GM23338 (cell line): ENCODE measurements around the gene ANO1. TPM values are rescaled to one million over a fixed set of nuclear protein-coding genes. Genes with fewer than 3 reads are reported as not detected.
"Not testable (repeated sequence)": the region's sequence is repeated elsewhere in the genome, so short reads cannot be mapped to it uniquely, and the experiment has no call there.

Source experiments
- ATAC-seq: fragments of 200-7000 bp; cut with Tn5 transposase; 3 replicates; pipeline ENCODE4 v1.9.1; 2020
- DNase-seq: peaks from one replicate; pipeline ENCODE4 v3.0.0-alpha.2; 2015; ENCODE audit warnings: low spot score
- H2AFZ ChIP-seq: fragments of 200-600 bp; sonication (generic); 2 replicates; pipeline ENCODE4 v1.8.0; 2016; ENCODE audit warnings: antibody characterized with exemption, mild to moderate bottlenecking, moderate library complexity
- H3F3A ChIP-seq: fragments of 200-600 bp; sonication (generic); replicated peaks from 2 replicates; pipeline ENCODE4 v1.8.0; 2017; ENCODE audit warnings: antibody characterized with exemption, mixed run types, low read depth
- H3K27ac ChIP-seq: fragments of 200-600 bp; sonication (generic); 2 replicates; pipeline ENCODE4 v1.6.1; 2016; ENCODE audit warnings: low read depth
- H3K27me3 ChIP-seq: fragments of 200-600 bp; sonication (generic); 2 replicates; pipeline ENCODE4 v1.8.0; 2016; ENCODE audit warnings: mild to moderate bottlenecking, mixed run types, moderate library complexity; ENCODE audit not compliant: insufficient read depth
- H3K36me3 ChIP-seq: fragments of 200-600 bp; sonication (generic); 2 replicates; pipeline ENCODE4 v1.8.0; 2016; ENCODE audit warnings: mild to moderate bottlenecking; ENCODE audit not compliant: insufficient read depth
- H3K4me1 ChIP-seq: fragments of 200-600 bp; sonication (generic); 2 replicates; pipeline ENCODE4 v1.8.0; 2016; ENCODE audit warnings: mild to moderate bottlenecking, moderate library complexity; ENCODE audit not compliant: insufficient read depth
- H3K4me2 ChIP-seq: fragments of 200-600 bp; sonication (generic); 2 replicates; pipeline ENCODE4 v1.7.1; 2017; ENCODE audit warnings: mixed run types
- H3K4me3 ChIP-seq: fragments of 200-600 bp; sonication (generic); 2 replicates; pipeline ENCODE4 v1.6.1; 2016; ENCODE audit warnings: mixed run types
- H3K79me2 ChIP-seq: fragments of 200-600 bp; sonication (generic); replicated peaks from 2 replicates; pipeline ENCODE4 v1.8.0; 2017; ENCODE audit warnings: mild to moderate bottlenecking; ENCODE audit not compliant: insufficient read depth
- H3K9me2 ChIP-seq: fragments of 200-600 bp; sonication (generic); 2 replicates; pipeline ENCODE4 v1.8.0; 2017; ENCODE audit not compliant: insufficient read depth
- H4K20me1 ChIP-seq: fragments of 200-600 bp; sonication (generic); replicated peaks from 2 replicates; pipeline ENCODE4 v1.8.0; 2017; ENCODE audit warnings: mild to moderate bottlenecking; ENCODE audit not compliant: insufficient read depth
- H3K27ac Mint-ChIP-seq: 2 replicates; pipeline ENCODE4 v1.8.0; 2020; ENCODE audit warnings: inconsistent platforms, mild to moderate bottlenecking, moderate library complexity, mixed read lengths
- H3K27me3 Mint-ChIP-seq: 3 replicates; pipeline ENCODE4 v1.8.0; 2022; ENCODE audit warnings: low read depth, mild to moderate bottlenecking, moderate library complexity, mixed read lengths, inconsistent platforms; ENCODE audit not compliant: insufficient read depth, poor library complexity
- H3K36me3 Mint-ChIP-seq: 3 replicates; pipeline ENCODE4 v1.8.0; 2021; ENCODE audit warnings: low read depth, mild to moderate bottlenecking, inconsistent platforms, moderate library complexity, mixed read lengths
- H3K4me1 Mint-ChIP-seq: 3 replicates; pipeline ENCODE4 v1.8.0; 2020; ENCODE audit warnings: mild to moderate bottlenecking, inconsistent platforms, mixed read lengths
- H3K4me3 Mint-ChIP-seq: 3 replicates; pipeline ENCODE4 v1.8.0; 2021; ENCODE audit warnings: moderate library complexity, mild to moderate bottlenecking, inconsistent platforms, mixed read lengths
- H3K9me3 Mint-ChIP-seq: 3 replicates; pipeline ENCODE4 v1.8.0; 2020; ENCODE audit warnings: moderate library complexity, mild to moderate bottlenecking, inconsistent platforms, mixed read lengths
- EZH2phosphoT487 ChIP-seq: fragments of 200-600 bp; sonication (generic); IDR thresholded peaks from one replicate; pipeline ENCODE4 v1.8.1; 2018; ENCODE audit warnings: antibody characterized with exemption; ENCODE audit not compliant: unreplicated experiment
- JUNB ChIP-seq: IDR thresholded peaks from one replicate; pipeline ENCODE4 v1.6.1; 2016; ENCODE audit warnings: antibody characterized with exemption; ENCODE audit not compliant: unreplicated experiment
- NANOG ChIP-seq: IDR thresholded peaks from 2 replicates; pipeline ENCODE4 v1.6.1; 2016; ENCODE audit warnings: antibody characterized with exemption, borderline replicate concordance
- STAT1 ChIP-seq: IDR thresholded peaks from one replicate; pipeline ENCODE4 v1.6.1; 2016; ENCODE audit warnings: antibody characterized with exemption; ENCODE audit not compliant: unreplicated experiment
- ZNF114 ChIP-seq: fragments of 250-450 bp; sonication (Bioruptor Pico); IDR thresholded peaks from 2 replicates; pipeline ENCODE4 v1.5.0; 2020; ENCODE audit warnings: mild to moderate bottlenecking, moderate library complexity
- ZNF331 ChIP-seq: fragments of 250-450 bp; sonication (Bioruptor Pico); IDR thresholded peaks from 2 replicates; pipeline ENCODE4 v1.5.0; 2020; ENCODE audit warnings: low read depth, mild to moderate bottlenecking, moderate library complexity
- polyA plus RNA-seq: library from polyadenylated mRNA; unstranded; fragments of >200 nt; fragmentation: Nextera tagmentation; extraction: Ambion mirVana; gene quantifications from 2 replicates; pipeline ENCODE4 v1.2.1, GENCODE V29; 2016
- total RNA-seq: library from RNA; depleted of rRNA; stranded (reverse); fragments of >200 nt; shearing (Covaris generic); gene quantifications from 2 replicates; pipeline ENCODE4 v1.2.3, GENCODE V29; 2014
- TF ChIP-seq, protein P1 (sequence below): fragments of 250-450 bp; sonication (Bioruptor Pico); IDR thresholded peaks from 2 replicates; pipeline ENCODE4 v1.5.0; 2020; ENCODE audit warnings: mild to moderate bottlenecking, moderate library complexity
- TF ChIP-seq, protein P2 (sequence below): IDR thresholded peaks from one replicate; pipeline ENCODE4 v1.6.1; 2018; ENCODE audit warnings: antibody characterized with exemption; ENCODE audit not compliant: unreplicated experiment

The ANO1 gene
- total and polyA plus RNA-seq, 2 experiments from 2014 or later = 1.4 to 3.4 TPM

DNA sequence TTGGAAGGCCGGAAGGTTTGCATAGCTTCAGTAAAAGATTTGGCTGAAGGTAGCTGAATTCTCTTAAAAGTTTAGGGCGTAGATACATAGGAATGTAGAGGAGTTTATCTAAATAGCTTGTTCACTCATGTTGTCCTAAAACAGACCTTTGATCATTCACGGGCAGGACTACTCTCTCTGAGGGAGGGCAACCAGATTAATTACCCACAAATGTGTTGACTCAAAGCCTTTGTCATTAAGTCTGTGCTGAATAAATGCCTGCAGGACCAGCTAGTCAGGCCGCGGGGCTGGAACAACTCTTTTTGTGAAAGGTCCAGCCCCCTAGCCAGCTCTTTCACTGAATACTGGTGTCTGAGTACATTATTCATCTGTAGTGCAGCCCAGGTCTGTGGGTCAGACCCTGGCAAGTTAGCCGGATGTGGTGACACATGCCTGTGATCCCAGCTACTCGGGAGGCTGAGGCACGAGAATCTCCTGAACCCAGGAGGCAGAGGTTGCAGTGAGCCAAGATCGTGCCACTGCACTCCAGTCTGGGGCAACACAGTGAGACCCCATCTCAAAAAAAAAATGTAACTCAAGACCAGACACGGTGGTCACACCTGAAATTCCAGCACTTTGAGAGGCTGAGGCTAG is 122.2 kb downstream of the ANO1 start (continued):
- TF ChIP-seq, protein P1, sequence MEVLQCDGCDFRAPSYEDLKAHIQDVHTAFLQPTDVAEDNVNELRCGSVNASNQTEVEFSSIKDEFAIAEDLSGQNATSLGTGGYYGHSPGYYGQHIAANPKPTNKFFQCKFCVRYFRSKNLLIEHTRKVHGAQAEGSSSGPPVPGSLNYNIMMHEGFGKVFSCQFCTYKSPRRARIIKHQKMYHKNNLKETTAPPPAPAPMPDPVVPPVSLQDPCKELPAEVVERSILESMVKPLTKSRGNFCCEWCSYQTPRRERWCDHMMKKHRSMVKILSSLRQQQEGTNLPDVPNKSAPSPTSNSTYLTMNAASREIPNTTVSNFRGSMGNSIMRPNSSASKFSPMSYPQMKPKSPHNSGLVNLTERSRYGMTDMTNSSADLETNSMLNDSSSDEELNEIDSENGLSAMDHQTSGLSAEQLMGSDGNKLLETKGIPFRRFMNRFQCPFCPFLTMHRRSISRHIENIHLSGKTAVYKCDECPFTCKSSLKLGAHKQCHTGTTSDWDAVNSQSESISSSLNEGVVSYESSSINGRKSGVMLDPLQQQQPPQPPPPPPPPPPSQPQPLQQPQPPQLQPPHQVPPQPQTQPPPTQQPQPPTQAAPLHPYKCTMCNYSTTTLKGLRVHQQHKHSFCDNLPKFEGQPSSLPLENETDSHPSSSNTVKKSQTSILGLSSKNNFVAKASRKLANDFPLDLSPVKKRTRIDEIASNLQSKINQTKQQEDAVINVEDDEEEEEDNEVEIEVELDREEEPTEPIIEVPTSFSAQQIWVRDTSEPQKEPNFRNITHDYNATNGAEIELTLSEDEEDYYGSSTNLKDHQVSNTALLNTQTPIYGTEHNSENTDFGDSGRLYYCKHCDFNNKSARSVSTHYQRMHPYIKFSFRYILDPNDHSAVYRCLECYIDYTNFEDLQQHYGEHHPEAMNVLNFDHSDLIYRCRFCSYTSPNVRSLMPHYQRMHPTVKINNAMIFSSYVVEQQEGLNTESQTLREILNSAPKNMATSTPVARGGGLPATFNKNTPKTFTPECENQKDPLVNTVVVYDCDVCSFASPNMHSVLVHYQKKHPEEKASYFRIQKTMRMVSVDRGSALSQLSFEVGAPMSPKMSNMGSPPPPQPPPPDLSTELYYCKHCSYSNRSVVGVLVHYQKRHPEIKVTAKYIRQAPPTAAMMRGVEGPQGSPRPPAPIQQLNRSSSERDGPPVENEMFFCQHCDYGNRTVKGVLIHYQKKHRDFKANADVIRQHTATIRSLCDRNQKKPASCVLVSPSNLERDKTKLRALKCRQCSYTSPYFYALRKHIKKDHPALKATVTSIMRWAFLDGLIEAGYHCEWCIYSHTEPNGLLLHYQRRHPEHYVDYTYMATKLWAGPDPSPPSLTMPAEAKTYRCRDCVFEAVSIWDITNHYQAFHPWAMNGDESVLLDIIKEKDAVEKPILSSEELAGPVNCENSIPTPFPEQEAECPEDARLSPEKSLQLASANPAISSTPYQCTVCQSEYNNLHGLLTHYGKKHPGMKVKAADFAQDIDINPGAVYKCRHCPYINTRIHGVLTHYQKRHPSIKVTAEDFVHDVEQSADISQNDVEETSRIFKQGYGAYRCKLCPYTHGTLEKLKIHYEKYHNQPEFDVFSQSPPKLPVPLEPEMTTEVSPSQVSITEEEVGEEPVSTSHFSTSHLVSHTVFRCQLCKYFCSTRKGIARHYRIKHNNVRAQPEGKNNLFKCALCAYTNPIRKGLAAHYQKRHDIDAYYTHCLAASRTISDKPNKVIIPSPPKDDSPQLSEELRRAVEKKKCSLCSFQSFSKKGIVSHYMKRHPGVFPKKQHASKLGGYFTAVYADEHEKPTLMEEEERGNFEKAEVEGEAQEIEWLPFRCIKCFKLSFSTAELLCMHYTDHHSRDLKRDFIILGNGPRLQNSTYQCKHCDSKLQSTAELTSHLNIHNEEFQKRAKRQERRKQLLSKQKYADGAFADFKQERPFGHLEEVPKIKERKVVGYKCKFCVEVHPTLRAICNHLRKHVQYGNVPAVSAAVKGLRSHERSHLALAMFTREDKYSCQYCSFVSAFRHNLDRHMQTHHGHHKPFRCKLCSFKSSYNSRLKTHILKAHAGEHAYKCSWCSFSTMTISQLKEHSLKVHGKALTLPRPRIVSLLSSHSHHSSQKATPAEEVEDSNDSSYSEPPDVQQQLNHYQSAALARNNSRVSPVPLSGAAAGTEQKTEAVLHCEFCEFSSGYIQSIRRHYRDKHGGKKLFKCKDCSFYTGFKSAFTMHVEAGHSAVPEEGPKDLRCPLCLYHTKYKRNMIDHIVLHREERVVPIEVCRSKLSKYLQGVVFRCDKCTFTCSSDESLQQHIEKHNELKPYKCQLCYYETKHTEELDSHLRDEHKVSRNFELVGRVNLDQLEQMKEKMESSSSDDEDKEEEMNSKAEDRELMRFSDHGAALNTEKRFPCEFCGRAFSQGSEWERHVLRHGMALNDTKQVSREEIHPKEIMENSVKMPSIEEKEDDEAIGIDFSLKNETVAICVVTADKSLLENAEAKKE (CRISPR knock-in tag) = no peak
- no peak for TF ChIP-seq STAT1
- no peak for TF ChIP-seq NANOG
- no peak for TF ChIP-seq ZNF114 (CRISPR knock-in tag)
- TF ChIP-seq, protein P2, sequence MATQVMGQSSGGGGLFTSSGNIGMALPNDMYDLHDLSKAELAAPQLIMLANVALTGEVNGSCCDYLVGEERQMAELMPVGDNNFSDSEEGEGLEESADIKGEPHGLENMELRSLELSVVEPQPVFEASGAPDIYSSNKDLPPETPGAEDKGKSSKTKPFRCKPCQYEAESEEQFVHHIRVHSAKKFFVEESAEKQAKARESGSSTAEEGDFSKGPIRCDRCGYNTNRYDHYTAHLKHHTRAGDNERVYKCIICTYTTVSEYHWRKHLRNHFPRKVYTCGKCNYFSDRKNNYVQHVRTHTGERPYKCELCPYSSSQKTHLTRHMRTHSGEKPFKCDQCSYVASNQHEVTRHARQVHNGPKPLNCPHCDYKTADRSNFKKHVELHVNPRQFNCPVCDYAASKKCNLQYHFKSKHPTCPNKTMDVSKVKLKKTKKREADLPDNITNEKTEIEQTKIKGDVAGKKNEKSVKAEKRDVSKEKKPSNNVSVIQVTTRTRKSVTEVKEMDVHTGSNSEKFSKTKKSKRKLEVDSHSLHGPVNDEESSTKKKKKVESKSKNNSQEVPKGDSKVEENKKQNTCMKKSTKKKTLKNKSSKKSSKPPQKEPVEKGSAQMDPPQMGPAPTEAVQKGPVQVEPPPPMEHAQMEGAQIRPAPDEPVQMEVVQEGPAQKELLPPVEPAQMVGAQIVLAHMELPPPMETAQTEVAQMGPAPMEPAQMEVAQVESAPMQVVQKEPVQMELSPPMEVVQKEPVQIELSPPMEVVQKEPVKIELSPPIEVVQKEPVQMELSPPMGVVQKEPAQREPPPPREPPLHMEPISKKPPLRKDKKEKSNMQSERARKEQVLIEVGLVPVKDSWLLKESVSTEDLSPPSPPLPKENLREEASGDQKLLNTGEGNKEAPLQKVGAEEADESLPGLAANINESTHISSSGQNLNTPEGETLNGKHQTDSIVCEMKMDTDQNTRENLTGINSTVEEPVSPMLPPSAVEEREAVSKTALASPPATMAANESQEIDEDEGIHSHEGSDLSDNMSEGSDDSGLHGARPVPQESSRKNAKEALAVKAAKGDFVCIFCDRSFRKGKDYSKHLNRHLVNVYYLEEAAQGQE = no peak
- TF ChIP-seq ZNF331 = no peak
- TF ChIP-seq EZH2phosphoT487 = no peak
- no peak for TF ChIP-seq JUNB

DNA sequence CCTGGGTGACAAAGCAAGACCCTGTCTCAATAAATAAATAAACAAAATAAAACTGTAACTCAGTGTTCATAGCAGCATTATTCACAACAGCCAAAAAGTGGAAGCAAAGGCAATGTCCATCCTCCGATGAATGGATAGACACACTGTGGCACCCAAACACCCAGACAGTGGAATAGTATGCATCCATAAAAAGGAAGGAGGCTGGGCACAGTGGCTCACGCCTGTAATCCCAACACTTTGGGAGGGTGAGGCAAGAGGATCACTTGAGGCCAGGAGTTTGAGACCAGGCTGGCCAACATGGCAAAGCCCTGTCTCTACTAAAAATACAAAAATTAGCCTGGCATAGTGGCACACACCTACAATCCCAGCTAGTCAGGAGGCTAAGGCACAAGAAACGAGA is 122.9 kb downstream of the ANO1 start:
- DNase-seq, H3K9me2 ChIP-seq, H3K27ac Mint-ChIP-seq, H3K27me3 ChIP-seq, H3F3A ChIP-seq, H3K4me2 ChIP-seq, H3K27ac ChIP-seq, H3K4me3 ChIP-seq, H3K9me3 Mint-ChIP-seq, ATAC-seq, H3K36me3 ChIP-seq, H2AFZ ChIP-seq, H3K4me3 Mint-ChIP-seq: not testable (repeated sequence)
- Mint-ChIP-seq H3K27me3 (peaks cover 20% of the 10 kb centered on the region), H3K36me3 (peaks cover 21% of the 10 kb centered on the region), H3K4me1 (peaks cover 31% of the 10 kb centered on the region)
- H3K79me2 ChIP-seq = peaks cover 26% of the 10 kb centered on the region
- peaks cover 27% of the 10 kb centered on the region for H3K4me1 ChIP-seq
- peaks cover 18% of the 10 kb centered on the region for H4K20me1 ChIP-seq
